ENCODE measurements around the gene TMEM252.

- TF ChIP-seq CTCF (conservative IDR thresholded peaks at IDR 0.05; ENCODE audit: low read depth, low read length) (no peak), EZH2 (IDR thresholded peaks at IDR 0.05; ENCODE audit: borderline replicate concordance, low read depth, low read length, poor library complexity, severe bottlenecking) (no peak)
These were observed 32.9 kb downstream of the TMEM252 start for GRCh38 chr9:68507806-68508145.

Data from A673 (cell line).